Measurements from ENCODE around the gene ZC2HC1B. TPM values are rescaled to one million over a fixed set of nuclear protein-coding genes. Genes with fewer than 3 reads are reported as not detected.

The ZC2HC1B gene
- total and polyA plus RNA-seq, 2 of the 8 experiments (the other 6 are each of a cell fraction or from before 2014, with no cell fraction given) = not detected

DNA sequence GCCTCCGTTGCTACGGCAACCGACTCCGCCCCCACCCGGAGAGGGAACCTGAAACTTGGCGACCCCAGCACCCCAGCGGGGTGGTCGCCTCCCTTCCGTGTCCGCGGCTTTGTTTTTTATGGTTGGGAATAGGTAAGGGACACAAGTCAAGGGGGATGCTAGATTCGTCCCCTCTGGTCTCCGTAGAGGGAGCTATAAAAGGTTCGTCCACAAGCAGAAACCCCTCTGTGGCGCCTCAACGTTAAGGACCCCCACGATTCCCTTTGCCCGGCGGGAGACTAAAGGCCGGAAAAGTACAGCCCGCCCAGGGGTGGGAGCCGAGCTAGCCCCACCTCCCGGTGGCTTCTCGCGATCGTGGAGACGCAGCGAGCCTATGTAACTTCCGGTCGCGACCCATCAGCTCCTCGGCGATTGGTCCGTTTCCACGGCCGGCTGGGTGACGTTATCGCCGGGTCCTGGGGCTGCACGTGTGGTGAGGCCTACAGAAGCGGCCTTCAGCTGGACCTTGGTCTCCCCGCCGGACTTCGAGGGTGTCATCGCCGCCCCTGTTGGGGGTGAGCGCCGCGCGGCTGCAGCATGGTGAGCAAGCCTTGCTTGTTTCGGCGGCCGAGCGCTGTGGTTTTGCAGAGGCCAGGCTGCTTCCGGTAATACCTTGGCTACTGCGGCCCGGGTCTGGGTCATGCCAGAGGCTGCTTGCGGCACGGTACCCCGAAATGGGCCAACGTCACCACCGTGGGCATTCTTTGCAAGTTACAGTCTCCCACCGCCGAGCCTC lies 21.2 kb upstream of the ZC2HC1B start, which contains the start of gene LTV1 (continued):
- TF ChIP-seq RAD21 (IDR thresholded peaks at IDR 0.05 in 1 of 2, conservative IDR thresholded peaks at IDR 0.05 in 1 of 2; ENCODE audit: low read depth in 2 of 2, low read length in 2 of 2) = no peak; a peak in 1 of 4 replicates
